Measurements from ENCODE around the gene BATF2. TPM values are rescaled to one million over a fixed set of nuclear protein-coding genes. Genes with fewer than 3 reads are reported as not detected.
A peak's percentile ranks its signal among the peaks of the same experiment; 100 is the strongest.

Gene BATF2
- total and polyA plus RNA-seq, 9 of the 15 experiments (the other 6 are each of a cell fraction or from before 2014, with no cell fraction given) = 1.7 to 8.9 (median 6.4) TPM

DNA sequence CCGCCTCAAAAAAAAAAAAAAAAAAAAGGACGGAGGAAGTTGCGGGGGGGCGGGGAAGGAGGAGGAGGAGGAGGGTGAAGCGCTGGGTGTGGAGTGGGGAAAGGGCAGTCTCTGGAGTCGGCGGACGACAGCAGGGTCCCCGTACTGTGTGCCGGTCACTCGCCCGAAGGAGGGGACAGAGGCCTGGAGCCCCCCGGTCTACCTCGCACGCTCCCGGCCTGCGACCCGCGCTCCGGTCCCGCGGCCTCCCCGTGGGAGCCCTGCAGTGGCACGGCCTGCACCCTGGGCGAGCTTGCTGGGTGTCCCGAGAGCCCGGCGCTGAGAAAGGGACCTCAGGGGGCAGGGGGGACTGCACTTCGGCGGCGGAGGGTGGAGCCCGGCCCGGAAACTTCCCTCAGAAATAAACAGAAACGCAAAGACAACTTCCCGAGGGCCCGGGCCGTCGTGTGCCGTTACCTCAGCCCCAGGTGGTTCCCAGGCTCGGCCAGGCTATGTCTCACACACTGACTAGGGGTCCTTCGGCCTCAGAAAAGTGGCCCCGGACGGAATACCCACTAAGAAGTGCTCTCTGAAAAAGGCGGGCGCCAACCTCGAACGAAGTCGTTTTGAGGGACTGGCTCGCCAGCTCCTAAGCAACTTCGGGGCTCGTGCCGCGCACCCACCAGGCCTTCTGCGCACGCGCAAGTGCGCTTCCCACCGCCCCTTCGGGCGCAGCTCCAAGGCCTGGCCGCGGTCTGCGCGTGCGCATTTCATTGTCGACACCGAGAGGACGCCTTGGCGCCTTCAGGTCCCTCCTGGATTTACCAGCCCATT is 25.1 kb downstream of the BATF2 start, which contains the start of gene MAJIN (continued):
- TF ChIP-seq, protein P1, sequence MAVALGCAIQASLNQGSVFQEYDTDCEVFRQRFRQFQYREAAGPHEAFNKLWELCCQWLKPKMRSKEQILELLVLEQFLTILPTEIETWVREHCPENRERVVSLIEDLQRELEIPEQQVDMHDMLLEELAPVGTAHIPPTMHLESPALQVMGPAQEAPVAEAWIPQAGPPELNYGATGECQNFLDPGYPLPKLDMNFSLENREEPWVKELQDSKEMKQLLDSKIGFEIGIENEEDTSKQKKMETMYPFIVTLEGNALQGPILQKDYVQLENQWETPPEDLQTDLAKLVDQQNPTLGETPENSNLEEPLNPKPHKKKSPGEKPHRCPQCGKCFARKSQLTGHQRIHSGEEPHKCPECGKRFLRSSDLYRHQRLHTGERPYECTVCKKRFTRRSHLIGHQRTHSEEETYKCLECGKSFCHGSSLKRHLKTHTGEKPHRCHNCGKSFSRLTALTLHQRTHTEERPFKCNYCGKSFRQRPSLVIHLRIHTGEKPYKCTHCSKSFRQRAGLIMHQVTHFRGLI (CRISPR knock-in tag; IDR thresholded peaks at IDR 0.05) = no peak
- TF ChIP-seq ZBTB7A (IDR thresholded peaks at IDR 0.05; ENCODE audit: borderline replicate concordance, control insufficient read depth, low read depth, low read length) = 0 out of 2 replicates have a peak, but pooled peaks have one; percentile 18
- TF ChIP-seq ZNF282 (CRISPR knock-in tag; IDR thresholded peaks at IDR 0.05) = peak; percentile 51; the same call in 1 of the 2 replicates
- 0 out of 2 replicates have a peak, but pooled peaks have one; percentile 32 for TF ChIP-seq POLR2A (conservative IDR thresholded peaks at IDR 0.05)
- TF ChIP-seq JUNB (CRISPR knock-in tag; conservative IDR thresholded peaks at IDR 0.05) = no peak
- TF ChIP-seq, protein P2, sequence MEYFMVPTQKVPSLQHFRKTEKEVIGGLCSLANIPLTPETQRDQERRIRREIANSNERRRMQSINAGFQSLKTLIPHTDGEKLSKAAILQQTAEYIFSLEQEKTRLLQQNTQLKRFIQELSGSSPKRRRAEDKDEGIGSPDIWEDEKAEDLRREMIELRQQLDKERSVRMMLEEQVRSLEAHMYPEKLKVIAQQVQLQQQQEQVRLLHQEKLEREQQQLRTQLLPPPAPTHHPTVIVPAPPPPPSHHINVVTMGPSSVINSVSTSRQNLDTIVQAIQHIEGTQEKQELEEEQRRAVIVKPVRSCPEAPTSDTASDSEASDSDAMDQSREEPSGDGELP (CRISPR knock-in tag; IDR thresholded peaks at IDR 0.05; ENCODE audit: borderline replicate concordance) = peak; percentile 62
- no peak for TF ChIP-seq NR2C2 (CRISPR knock-in tag; IDR thresholded peaks at IDR 0.05)
- no peak for TF ChIP-seq NR2C2 (tag; IDR thresholded peaks at IDR 0.05)
- no peak for TF ChIP-seq PRMT5 (CRISPR knock-in tag; IDR thresholded peaks at IDR 0.05)
- TF ChIP-seq VEZF1 (CRISPR knock-in tag; IDR thresholded peaks at IDR 0.05) = peak; percentile 15; the same call in 1 of the 2 replicates
- TF ChIP-seq FOXK1 (CRISPR knock-in tag; IDR thresholded peaks at IDR 0.05; ENCODE audit: borderline replicate concordance) = 0 out of 2 replicates have a peak, but pooled peaks have one; percentile 48
- TF ChIP-seq CBX3 (IDR thresholded peaks at IDR 0.05; ENCODE audit: borderline replicate concordance in 1 of 2, low read length in 2 of 2) = peak in 1 of 2 experiments; percentile 75; a peak in 1 of 3 replicates
- TF ChIP-seq, protein P3, sequence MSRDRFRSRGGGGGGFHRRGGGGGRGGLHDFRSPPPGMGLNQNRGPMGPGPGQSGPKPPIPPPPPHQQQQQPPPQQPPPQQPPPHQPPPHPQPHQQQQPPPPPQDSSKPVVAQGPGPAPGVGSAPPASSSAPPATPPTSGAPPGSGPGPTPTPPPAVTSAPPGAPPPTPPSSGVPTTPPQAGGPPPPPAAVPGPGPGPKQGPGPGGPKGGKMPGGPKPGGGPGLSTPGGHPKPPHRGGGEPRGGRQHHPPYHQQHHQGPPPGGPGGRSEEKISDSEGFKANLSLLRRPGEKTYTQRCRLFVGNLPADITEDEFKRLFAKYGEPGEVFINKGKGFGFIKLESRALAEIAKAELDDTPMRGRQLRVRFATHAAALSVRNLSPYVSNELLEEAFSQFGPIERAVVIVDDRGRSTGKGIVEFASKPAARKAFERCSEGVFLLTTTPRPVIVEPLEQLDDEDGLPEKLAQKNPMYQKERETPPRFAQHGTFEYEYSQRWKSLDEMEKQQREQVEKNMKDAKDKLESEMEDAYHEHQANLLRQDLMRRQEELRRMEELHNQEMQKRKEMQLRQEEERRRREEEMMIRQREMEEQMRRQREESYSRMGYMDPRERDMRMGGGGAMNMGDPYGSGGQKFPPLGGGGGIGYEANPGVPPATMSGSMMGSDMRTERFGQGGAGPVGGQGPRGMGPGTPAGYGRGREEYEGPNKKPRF (IDR thresholded peaks at IDR 0.05; ENCODE audit: low read depth, low read length) = no peak
- TF ChIP-seq, protein P4, sequence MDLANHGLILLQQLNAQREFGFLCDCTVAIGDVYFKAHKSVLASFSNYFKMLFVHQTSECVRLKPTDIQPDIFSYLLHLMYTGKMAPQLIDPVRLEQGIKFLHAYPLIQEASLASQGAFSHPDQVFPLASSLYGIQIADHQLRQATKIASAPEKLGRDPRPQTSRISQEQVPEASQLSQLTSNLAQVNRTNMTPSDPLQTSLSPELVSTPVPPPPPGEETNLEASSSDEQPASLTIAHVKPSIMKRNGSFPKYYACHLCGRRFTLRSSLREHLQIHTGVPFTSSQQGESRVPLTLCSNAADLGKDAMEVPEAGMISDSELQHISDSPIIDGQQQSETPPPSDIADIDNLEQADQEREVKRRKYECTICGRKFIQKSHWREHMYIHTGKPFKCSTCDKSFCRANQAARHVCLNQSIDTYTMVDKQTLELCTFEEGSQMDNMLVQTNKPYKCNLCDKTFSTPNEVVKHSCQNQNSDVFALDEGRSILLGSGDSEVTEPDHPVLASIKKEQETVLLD (IDR thresholded peaks at IDR 0.05) = peak; percentile 94
- TF ChIP-seq E2F1 (CRISPR knock-in tag; IDR thresholded peaks at IDR 0.05) = peak; percentile 58; the same call in 1 of the 2 replicates
- TF ChIP-seq, protein P5, sequence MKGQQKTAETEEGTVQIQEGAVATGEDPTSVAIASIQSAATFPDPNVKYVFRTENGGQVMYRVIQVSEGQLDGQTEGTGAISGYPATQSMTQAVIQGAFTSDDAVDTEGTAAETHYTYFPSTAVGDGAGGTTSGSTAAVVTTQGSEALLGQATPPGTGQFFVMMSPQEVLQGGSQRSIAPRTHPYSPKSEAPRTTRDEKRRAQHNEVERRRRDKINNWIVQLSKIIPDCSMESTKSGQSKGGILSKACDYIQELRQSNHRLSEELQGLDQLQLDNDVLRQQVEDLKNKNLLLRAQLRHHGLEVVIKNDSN (CRISPR knock-in tag; IDR thresholded peaks at IDR 0.05) = peak; percentile 66
